ENCODE data around the gene AKAP6.

AKAP6 gene

DNA sequence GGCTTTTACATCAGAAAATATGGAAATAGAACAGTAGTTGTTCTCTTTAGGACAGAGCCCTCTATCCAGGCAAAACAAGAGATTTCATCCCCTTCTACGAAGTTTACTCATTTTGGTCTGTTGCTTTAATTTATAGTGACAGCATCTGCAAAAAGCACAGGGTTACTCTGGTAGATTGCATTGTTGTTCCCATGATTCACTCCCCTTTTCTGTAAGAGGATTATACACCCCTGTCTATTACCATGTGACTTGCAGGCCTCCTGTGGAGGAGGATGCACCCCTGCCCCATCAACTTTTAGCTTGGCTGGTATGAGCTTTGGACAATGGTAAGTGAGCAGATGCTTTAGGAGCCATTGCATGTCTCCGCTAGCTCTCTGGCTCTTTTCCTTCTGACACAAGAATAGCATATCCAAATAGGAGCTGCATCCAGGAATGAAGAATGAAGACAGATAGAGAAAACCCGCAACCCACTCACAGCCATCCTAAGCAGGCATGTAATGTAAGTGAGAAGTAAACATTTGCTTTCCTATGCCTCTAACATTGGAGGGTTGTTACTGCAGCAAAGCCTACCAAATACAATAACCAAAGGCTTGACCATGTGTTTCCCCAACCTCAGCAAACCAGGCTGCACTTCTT is 304.2 kb downstream of the AKAP6 start:
- DNase-seq, result no peak

DNA sequence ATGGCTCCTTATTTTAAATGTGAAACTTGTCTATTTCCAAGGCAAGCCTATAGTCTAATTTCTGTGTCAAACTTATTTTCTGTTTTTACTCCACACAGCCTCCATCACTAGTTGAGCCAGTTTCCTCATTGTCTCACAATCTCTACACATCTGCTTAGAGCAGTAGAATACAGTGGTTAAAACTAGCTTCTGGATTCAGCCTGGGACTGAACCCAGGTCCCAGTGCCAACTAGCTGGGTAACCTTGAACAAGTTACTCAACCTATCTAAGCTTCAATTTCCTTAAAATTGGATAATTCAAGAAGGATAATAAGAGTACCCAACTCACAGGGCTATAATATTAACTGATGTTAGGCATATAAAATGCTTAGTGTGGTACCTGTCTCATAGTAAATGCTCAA is 304.8 kb downstream of the AKAP6 start:
- DNase-seq, result no peak

DNA sequence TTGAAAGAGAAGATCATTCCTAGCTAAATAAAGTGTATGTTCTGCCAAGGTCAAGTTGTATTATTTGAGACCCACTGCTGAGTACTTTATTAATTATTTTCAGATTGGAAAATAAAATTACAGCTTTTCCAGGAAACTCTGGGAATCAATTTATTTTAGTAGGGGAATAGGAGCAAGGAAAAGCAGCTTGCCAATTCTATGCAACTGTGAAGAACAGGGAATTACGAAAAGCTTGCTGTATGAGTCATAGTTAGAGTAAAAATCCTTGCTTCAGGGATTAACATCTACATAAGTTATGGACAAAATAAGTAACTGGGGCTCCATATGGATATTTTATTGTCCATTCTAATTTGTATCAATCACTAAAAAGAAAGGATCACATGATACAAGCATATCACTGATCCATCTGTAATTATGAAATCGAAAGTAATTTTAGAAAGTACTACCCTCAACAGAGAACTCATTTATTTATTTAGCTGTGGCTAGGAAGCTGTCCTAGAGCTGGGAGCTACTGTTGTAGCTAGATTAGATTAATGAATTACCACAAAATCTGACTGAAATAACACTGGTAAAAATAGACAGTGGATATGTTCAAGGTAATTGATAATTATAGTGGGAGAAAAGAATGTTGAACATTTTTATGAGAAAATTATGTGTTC is 306.1 kb downstream of the AKAP6 start:
- DNase-seq, result no peak

GRCh38 chr14:32637582-32637981 is 308.5 kb downstream of the AKAP6 start:
- DNase-seq, result no peak

DNA sequence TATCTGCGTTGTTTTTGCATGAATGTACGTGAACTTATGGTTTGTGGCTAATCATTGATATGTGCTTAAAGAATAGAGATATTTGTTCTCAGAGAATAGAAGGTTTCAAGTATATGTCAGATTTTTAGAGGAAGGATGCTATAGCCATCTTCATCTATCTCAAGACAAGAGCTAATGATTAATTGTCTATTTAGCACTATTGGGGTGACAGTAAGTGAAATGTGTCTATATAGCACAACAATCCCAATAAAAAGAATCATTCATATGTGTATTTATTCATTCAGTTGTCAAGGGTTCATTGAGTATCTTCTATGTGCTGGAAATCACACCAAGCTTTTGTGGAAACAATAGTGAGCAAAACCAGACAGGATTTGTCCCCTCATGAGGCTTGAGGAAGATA is 310.1 kb downstream of the AKAP6 start:
- DNase-seq, result no peak

DNA sequence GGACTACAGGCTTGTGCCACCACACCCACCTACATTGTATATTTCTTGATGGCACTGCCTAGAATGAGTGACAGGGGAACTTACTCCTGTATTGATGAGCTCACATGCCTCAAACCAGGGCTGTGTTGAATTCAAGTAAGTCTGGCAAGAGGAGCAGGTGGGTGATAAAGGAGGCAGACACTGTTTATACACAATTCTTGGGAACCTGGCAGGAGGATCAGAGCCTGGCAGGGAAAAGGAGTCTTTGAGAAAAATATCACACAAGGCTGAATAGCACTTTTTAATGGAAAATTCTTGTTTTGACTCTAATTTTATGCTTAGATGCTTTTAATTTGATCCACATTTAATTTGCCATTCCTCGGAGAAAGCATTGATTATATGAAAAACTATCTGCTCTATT is 316.5 kb downstream of the AKAP6 start:
- no peak for DNase-seq

DNA sequence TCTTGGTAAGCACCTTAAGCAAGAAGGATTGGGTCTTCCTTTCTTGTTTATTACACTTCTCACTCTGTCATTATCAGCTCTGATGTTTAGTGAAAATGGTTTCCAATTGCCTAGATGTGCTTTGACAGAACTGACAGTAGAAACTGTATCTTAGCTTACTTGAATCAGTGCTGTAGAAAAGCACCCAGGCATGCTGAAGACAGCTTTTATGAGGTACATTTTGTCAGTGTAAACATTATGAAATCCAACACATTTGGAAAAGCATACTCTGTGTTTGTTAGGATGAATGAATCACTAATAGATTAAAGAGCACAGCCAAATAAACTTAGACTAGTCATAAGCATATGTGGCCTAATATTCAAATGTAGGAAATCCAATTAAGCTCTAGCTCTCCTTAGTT is 319.3 kb downstream of the AKAP6 start:
- peak; percentile 31 for DNase-seq

DNA sequence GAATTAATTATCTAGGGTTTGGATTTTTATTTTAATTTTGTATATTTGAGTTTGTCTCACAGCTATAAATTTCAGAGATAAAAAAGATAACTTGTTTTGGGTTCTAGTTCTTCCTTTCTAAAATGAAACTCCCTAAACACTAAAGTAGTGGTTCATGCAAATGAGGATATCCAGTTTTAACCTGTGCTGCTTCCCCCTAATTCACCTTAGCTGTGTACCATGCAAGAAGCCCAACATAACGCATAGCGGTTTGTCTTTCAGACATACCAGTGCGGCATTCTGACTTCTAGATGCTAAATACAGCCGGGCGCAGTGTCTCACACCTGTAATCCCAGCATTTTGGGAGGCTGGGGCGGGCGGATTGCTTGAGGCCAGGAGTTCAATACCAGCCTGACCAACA is 320.9 kb downstream of the AKAP6 start:
- no peak for DNase-seq

DNA sequence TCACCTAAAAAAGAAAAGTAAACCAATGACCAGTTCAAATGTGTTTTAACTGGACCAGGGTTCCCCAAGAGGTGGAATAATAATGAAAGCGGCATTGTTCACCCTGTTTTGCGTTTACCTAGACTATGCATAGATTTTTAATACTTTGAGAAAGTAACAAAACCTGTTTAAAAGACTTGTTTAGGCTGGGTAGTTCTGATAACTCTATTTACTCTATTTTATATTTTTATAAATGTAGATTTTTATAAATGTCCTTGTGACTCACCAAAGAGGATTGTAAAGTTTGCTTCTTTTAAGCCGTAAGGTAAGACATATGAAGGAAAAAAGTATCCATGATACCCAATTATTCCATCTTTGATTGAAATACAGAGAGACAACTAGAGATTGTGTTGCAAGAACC is 321.6 kb downstream of the AKAP6 start:
- no peak for DNase-seq

- DNase-seq, result no peak
Measured at GRCh38 chr14:32654106-32654505, 325.0 kb downstream of the AKAP6 start.

- DNase-seq, result peak; percentile 12
Measured at GRCh38 chr14:32656601-32657000, 327.5 kb downstream of the AKAP6 start.

DNA sequence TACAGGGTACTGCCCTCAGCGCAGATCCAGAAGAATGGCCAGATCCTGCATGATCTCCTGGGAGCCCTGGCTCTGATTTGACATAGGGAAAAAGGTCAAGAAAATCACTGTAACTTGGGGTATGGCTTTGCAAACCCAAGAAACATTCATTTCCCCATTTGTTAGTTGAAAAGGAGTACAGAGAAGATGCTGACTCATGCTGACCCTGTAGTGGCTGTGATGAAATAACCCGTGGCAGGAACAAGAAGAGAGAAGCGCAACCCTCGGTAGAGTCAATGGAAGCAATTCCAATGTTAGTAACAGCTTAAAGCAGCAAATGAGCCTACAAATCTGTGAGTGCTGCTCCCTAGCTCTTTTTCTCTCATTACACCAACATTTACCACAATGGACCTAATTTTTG is 328.0 kb downstream of the AKAP6 start:
- peak; percentile 14 for DNase-seq

DNA sequence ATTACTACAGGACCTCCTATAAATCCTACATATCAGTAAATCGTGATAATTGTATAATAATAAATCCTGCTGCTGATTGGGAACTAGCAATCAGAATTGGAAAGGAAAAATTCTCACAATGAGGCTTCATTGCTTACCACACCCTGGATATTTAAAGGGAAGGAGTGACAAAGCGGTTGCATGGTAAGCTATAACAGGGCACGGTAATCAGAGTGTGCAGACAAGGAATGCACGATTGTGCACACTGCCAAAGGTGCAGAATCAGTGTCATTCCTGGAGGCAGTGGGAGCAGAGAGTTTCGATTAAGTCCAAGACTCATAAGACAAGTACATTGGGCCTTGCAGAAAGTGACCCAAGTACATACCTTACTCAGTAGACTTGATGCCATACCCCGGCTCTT is 332.1 kb downstream of the AKAP6 start:
- DNase-seq, result no peak

DNA sequence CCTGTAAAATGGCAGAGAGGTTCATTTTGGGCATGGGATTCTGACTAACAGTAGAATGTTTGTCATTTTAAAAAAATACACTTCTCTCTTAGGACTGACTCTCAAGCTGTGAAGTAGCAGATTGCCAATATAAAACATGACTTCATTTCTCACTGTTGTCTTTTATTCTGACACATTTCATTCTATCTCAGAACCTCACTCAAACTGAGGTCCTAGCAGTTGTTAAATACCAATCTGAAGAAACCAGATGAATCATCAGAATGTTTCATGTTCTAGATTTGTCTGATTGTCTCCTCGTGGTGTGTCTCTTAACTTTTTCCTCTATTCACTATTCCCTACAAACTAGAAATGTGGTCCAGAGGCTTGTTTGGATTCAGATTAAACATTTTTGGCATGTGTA is 333.1 kb downstream of the AKAP6 start:
- no peak for DNase-seq

DNA sequence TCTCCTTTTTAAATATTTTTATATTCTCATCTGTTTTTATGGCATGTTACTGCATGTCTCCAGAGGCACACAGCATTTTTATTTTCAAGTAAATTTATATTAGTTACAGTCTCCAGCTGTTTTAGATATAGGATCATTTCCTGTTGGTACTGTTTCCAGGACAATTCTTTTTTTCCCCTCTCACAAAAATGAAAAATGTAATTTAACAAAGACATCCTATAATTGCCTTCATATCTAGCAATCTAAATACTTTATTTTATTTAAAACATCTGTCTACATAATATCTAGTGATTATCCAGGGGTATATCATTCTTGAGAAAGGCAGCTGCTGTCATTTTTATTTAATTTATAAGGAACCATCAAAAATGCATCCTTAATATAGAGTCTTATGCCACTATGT is 337.2 kb downstream of the AKAP6 start:
- no peak for DNase-seq

GRCh38 chr14:32667287-32667686 is 338.2 kb downstream of the AKAP6 start:
- DNase-seq, result no peak

DNA sequence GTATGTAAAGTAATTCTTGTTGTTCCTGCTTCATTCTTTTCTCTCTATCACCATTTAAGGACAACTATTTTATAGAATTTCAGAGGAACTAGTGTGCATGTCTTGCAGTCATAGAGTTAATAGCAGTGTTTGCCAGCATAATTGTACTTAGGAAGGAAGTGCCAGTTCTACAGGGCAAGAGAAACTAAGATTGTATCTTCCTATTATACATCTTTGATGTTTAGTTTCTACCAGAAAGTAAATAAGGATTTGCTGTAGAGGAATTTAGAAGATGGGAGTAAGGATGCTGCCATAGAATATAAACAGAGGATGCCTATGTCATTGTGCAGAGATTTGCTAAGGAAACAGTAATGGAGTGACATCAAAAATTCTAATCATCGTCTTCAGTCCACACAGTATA is 338.7 kb downstream of the AKAP6 start:
- no peak for DNase-seq

DNA sequence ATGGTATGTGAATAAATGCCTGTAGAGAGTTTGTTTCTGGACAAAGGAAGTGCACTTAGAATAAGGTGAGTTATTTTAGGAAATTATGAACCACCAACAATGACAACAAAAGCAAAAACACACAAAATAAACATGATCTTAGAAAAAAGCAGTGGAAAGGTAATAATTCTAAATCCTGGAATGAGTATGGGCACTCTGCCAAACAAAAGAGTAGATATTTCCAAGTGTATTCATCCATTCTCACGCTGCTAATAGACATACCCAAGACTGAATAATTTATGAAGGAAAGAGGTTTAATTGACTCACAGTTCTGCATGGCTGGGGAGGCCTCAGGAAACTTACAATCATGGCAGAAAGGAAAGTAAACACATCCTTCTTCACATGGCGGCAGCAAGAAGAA is 340.3 kb downstream of the AKAP6 start:
- no peak for DNase-seq

DNA sequence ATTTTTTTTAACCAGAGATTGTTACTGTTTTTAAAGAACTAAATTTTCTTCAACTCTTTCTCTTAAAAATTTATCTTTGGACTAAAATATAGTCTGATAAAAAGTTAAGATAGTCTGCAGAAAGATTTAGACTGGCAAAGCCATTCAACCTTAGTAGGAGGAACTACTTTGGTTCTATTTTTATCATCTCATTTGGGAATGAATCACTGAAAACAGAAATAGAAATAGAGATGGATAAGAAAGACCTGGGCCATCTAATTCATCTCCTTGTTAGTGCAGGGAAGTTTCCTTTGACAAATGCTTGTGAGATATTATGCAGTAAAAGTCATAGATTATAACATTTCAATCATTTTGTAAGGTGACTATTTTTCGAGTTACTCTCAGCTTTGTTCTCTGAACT is 346.3 kb downstream of the AKAP6 start:
- no peak for DNase-seq

GRCh38 chr14:32677129-32677780 is 348.2 kb downstream of the AKAP6 start:
- DNase-seq, result no peak

GRCh38 chr14:32678088-32678487 is 349.0 kb downstream of the AKAP6 start:
- DNase-seq, result no peak

- DNase-seq, result no peak
Measured at GRCh38 chr14:32679927-32680612, 351.0 kb downstream of the AKAP6 start.

DNA sequence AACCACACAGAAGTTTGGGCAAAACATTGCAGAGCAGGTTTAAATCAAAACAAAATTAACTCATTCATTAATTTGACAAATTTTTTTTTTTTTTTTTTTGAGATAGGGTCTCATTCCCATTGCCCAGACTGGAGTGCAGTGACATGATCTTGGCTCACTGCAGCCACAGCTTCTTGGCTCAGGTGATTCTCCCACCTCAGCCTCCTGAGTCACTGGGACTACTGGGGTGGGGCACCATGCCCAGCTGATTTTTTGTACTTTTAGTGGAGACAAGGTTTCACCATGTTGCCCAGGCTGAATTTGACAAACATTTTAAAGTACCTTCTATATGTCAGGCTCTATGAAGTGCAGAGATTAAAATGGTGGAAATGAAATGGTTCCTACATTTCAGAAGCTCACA is 352.5 kb downstream of the AKAP6 start:
- no peak for DNase-seq

DNA sequence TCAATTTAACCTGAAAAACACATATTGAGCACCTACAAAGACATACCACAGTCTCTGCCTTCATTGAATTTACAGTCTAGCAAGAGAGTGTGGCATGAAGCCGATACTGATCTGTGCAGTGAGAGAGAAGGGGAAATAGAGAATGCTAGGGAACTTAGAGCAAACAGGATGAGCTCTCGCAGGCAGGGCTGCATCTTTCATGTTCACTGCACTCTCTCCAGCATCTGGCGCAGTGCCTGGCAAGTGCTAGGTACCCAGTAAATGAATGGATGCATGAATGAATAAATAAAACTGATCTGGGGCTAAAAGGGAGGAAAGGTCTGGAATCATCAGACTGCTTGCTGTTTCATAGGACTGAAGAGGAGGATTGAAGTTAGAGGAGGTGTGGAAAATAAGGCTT is 353.1 kb downstream of the AKAP6 start:
- peak; percentile 63 for DNase-seq
